Measurements from ENCODE around the gene TMEM14C.
"Not testable (repeated sequence)": the region's sequence is repeated elsewhere in the genome, so short reads cannot be mapped to it uniquely, and the experiment has no call there.

TMEM14C gene

DNA sequence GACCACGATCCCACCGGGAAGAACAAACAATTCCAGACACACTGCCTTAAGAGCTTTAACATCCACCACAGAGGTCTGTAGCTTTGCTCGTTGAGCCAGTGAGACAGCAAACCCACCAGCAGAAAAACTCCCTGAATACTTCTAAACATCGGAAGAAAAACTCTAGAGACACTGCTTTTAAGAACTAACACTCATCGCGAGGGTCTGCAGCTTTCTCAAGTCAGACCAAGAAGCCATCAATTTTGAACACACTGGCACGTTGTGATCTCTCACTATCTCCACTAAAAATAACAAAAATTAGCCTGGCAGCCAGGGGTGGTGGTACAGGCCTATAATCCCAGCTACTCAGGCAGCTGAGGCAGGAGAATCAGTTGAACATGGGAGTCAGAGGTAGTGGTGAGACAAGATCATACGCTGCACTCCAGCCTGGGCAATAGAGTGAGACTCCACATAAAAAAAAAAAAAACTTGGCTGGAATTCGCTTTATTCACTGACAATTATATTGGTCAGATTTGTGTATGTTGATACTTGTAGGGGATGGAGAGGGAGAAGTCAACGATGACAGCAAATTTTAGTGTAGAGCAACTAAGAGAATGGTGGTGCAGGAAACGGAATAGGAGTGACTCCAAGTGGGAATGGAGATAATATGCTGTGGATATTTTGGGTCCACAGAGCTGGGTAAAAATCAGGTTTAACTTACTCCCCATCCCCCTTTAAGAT is 860 bp upstream of the TMEM14C start:
- no peak for DNase-seq

DNA sequence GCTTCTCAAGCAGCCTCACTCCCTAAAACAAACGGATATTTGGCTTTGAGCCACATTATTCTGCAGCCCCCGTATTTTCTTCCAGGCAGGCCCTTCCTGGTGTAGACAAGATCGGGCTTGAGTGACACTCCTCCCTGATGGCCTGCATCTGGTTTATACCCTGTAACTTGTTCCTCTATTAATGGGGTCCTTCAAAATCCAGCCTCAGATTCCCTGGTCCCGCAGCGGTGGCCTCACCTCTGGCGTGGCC is 375 bp upstream of the TMEM14C start:
- DNase-seq: no peak

DNA sequence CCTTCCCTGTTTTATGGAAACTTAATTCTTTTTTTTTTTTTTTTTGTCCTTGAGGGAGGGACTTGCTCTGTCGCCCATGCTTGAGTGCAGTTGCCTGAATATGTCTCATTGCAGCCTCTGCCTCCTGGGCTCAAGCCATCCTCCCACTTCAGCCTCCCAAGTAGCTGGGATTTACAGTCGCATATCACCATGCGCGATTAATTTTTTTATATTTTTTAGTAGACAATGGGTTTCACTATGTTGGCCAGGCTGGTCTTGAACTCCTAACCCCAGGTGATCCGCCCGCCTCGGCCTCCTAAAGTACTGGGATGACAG is 654 bp downstream of the TMEM14C start:
- no peak for DNase-seq

DNA sequence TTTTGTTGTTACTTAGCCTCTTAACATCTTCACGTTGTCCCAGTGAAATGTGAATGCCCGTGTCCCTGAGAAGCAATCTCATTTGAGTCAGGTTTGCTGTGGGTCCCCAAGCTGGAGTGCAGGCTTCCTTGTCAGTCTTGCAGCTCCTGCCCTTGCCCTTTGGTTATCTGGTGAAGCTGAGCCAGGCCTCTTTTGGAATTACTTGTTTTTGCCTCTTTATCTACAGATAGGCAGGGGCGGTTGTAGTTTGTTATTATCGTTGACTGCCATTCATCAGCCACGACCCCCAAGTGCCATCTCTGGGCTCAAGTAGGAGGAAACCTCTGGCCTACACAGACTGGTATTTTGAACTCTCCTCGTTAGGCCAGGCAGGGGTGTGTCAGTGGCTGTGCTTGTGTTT is 2.2 kb downstream of the TMEM14C start:
- no peak for DNase-seq

DNA sequence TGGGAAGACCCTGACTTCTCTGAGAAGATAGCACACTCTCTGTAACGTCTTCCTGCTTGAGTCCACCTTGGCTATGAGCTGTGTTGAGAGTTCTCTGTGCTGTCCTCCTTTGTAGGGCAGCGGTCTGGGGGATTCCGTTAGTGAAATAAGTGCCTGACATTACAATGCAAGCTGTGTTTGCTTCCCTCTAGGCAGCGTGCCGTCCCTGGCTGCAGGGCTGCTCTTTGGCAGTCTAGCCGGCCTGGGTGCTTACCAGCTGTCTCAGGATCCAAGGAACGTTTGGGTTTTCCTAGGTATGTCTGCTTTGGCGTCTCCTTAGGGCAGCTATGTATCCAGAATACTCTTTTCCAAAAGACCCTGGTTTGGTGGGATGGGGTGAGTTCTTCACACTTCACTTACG is 2.8 kb downstream of the TMEM14C start:
- DNase-seq: no peak

DNA sequence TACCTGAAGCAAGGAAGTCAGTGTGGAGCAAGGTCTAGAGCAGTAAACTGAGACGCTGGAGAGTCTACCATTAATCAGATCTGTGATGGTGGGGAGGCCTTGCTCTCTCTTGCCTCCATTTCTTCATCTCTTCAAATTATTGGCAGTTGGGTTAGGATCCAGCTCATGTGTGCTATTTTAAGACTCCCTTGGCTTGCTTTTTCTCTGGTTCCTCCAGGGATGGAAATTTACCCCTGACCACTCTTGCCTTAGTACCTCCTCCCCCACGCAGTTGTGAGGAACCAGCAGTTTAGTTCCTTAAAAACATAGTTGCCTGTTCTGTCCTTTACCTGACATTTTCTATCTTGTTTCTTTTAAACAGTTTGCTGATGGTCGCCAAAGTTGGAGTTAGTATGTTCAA is 7.4 kb downstream of the TMEM14C start:
- no peak for DNase-seq

DNA sequence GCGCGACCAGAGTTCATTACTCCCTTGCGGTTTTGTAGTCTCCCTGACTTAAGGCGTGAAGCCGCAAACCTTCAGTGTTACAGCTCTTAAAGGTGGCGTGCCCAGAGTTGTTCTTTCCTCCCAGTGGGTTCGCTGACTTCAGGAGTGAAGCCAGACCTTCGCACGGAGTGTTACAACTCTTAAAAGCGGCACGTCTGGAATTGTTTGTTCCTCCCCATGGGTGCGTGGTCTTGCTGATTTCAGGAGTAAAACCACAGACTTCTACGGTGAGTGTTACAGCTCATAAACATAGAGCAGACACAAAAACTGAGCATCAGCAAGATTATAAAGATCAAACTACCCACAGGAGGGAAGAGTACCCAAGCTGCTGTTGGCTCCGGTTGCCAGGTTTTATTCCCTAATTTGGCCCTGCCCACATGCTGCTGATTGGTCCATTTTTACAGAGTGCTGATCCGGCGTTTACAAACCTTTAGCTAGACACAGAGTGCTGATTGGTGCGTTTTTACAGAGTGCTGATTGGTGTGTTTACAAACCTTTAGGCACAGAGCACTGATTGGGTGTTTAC is 10.4 kb downstream of the TMEM14C start:
- no peak for DNase-seq

DNA sequence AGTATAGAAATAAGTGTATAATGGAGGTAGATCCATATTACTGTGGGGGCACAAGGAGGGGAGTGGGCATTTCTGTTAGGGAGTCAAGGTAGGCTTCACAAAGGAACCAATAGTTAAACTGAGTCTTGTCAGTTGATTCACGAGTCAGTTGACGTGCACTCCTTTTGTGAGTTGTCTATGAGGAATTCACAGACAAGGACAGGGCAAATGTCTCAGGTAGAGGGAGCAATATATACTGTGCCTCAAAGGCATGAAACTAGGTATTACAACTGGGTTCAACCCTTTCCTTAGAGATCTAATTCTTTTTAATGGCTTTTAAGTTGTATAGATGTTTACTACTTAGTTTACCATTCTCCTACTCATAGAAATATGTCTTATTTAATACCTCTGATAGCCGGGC is 11.0 kb downstream of the TMEM14C start:
- DNase-seq: no peak

DNA sequence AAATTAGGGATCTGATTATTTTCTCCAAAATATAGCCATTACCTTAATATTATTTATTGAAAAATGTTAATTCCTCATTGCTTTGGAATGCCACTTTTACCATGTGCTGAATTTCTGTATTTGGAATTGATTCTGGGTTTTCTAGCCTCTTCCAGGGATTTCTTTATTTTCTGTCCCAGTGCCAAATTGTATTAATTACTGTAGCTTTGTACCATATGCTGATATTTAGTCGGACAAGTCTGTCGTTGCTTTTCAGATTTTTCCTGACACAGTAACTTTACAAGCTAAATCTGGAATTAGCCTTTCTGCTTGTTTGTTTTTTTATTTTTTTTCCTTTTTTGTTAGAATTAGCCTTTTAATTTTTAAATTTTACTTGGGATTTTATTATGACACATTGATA is 13.9 kb downstream of the TMEM14C start:
- DNase-seq: no peak

DNA sequence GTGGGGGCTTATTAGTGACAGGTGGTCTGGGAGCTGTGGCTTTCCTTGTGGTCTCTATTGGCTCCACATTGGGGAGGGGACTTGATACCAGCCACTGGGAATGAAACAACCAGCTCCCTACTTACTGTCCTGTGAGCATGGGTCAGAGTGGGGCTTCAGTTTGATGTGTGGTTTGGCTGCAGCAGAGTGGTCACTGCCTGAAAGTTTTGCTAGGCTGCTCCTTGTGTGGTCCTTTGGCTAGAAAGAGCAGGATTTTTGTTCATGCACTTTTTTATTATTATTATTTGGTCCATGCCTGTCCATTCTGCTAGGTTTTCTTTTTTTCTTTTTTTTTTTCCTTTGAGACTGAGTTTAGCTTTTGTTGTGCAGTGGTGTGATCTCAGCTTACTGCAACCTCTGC is 17.2 kb downstream of the TMEM14C start:
- DNase-seq: no peak

DNA sequence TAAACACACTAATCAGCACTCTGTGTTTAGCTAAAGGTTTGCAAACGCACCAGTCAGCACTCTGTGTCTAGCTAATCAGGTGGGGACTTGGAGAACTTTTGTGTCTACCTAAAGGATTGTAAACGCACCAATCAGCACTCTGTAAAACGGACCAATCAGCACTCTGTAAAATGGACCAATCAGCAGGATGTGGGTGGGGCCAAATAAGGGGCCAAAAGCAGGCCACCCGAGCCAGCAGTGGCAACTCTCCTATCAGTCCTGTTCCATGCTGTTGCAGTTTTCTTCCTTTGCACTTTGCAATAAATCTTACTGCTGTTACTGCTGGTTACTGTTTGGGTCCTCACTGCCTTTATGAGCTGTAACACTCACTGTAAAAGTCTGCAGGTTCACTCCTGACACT is 18.8 kb downstream of the TMEM14C start:
- DNase-seq: not testable (repeated sequence)

DNA sequence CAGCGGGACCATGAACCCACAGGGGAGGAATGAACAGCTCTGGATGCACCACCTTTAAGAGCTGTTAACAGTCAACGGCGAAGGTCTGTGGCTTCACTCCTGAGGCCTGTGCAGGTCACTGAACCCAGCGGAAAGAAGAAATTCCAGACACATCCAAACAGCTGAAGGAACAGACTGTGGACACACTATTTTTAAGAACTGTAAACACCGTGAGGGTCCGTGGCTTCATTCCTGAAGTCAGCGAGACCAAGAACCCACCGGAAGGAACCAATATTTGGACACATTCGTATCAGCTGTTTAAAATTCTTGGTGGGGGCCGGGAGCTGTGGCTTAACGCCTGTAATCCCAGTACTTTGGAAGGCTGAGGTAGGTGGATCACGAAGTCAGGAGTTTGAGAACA is 19.4 kb downstream of the TMEM14C start:
- no peak for DNase-seq

DNA sequence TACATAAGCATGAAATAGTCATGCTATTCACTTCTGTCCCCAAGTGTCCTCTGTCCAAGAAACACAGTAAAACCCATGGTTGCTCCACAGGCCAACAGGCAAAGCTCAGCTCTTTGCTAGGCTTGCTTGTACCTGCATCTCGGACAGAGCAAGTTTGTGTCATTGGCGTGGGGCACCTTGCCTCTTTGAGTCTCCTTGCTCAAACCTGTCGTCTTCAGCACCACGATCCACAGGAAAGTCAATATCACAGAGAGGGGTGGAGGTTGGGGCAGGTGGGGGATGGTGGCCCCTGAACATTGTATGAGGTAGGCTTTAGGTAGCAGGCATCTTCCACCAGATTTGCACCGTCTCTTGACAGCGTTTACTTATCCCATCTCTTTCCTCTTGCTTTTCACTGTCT is 20.6 kb downstream of the TMEM14C start:
- DNase-seq: no peak

DNA sequence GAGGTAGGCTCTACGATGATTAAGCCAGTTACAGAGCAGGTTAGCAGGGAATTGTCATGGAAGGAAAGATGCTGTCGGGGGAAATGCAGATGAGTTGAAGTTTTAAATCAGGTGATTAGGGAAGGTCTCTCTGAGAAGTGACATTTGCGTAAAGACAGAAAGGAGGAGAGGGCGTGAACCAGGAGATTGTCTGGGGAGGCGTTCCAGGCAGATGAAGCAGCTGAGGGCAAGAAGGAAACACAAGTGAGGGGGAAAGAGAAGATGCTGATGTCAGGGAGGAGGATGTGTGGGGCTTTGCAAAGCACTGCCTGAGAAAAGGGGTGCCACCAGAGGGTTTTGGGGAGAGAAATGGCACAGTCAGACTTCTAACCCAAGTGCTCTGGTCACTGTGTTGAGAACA is 22.2 kb downstream of the TMEM14C start:
- DNase-seq: no peak

DNA sequence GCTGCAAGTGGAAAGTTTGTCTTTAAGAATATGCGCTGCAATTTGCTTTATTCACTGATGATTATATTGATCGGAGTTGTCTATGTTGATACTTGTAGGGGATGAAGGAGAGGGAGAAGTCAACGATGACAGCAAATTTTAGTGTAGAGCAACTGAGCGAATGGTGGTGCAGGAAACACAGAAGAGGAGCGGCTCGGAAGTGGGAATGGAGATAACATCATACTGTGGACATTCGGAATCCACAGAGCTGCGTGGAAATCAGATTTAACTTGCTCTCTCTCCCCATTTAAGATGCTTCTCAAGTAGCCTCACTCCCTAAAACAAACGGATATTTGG is 24.0 kb downstream of the TMEM14C start:
- no peak for DNase-seq

DNA sequence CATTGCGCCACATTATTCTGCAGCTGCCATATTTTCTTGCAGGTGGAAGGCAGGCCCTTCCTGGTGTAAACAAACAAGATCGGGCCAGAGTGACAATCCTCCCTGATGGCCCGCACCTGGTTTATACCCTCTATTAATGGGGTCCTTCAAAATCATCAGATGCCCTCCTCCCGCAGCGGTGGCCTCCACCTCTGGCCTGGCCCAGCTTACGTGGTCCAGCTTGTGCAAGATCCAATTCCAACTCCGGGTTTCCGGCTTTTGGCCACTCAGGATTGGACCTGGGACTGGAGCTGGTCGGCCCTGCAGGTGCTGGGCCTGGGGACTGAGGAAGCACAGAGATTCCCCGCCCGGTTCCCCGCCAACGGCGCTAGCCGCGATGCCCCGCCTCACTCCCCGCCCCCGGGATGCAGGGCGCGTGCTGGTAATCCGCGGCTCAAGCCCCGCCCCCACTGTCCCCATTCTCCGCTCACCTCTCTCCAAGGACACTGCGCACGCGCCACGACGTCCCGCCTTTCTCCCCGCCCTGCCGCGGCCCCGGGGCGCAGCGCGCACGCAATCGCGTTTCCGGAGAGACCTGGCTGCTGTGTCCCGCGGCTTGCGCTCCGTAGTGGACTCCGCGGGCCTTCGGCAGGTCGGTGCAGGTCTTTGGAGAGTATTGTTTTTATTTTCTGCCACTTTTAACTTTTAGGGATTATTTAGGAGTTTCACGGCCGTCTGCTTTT is 24.5 kb downstream of the TMEM14C start, which contains the start of gene TMEM14B:
TSS of gene TMEM14B (plus strand) at position 555 of the 722 bp plus-strand sequence. CDS start 1,441 bp downstream, outside the sequence.
- DNase-seq: peak; percentile 90

DNA sequence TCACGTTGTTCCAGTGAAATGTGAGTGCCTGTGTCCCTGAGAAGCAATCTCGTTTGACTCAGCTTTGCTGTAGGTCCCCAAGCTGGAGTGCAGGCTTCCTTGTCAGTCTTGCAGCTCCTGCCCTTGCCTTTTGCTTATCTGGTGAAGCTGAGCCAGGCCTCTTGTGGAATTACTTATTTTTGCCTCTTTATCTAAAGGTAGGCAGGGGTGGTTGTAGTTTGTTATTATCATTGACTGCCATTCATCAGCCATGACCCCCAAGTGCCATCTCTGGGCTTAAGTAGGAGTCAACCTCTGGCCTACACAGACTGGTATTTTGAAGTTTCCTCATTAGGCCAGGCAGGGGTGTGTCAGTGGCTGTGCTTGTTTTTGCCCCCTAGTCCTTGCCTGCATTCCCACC is 26.9 kb downstream of the TMEM14C start:
- DNase-seq: no peak

DNA sequence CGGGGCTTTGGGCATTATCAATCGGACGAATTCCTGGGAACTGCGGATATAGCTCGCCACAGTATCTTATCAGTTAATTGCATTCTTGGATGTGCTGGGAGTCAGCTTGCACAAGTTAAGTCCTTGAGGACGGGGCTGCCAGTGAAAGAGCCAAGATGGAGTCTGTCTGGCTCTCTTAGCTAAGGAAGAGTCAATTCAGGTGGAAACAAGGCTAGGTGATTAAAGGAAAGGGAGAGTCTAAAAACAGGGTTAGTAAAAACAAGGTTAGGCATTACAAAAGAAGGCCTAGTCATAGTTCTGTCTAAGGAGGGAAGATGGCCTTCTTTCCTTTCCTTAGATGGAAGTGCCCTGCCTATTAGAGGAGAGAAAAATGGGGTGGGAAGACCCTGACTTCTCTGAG is 27.7 kb downstream of the TMEM14C start:
- not testable (repeated sequence) for DNase-seq

DNA sequence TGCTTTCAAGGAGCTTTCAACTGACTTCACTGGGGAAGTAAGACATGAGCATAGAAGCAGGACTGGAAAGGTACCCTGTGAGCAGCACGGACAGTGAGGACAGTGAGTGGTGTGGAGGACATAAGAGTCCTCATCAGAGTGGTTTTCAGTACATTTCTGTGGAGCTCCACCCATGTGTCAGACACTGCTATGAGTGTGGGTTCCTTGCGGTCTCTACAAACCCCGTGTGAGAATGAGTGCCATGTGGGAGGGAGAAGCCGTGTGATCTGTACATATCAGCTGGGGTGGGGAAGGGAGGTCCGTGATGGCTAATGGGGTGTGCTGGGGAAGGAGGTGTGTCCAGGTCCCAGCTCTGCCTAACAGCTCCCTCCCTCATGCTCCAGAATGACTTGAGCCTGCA is 28.9 kb downstream of the TMEM14C start:
- DNase-seq: not testable (repeated sequence)

DNA sequence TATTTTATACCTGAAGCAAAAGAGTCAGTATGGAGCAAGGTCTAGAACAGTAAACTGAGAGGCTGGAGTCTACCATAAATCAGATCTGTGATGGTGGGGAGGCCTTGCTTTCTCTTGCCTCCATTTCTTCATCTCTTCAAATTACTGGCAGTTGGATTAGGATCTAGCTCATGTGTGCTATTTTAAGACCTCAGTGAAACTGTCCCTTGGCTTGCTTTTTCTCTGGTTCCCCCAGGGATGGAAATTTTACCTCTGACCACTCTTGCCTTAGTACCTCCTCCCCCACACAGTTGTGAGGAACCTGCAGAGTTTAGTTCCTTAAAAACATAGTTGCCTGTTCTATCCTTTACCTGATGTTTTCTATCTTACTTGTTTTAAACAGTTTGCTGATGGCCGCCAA is 33.2 kb downstream of the TMEM14C start:
- DNase-seq: no peak

DNA sequence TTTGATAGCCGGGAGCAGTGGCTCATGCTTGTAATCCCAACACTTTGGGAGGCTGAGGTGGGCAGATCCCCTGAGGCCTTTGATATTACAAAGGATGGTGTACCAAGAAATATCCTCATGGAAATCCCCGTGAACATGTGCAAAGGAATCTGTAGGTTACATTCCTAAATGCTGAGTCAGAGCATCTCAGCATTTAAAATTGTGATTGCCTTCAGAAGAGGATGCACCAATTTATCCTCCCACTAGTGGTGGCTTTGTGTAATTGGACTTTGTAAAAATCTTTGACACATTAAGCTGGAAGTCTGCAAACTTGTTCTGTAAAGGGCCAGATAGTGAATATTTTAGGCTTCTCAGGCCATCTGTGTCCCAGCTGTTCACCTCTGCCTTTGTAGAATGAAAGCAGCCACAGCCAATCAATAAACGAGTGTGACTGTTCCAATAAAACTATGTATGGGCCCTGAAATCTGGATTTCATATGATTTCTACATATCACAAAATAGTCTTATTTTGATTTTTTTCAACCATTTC is 36.5 kb downstream of the TMEM14C start:
- no peak for DNase-seq

DNA sequence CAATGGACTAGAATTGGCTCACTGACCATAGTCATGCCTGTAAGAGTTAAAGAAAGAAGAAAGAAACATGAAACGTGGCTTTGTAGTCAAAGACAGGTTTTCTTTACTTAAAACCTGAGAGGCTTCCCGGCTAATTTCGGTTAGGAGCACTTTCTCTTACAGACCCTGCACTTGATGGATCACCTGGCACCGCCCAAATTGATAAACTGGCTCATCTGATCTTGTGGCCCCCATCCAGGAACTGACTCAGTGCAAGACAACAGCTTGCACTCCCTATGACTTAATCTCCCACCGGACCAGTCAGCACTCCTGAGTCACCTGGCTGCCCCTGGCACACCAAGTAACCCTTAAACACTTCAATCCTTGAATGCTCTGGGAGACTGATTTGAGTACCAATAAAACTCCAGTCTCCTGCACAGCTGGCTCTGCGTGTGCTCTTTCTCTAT is 37.0 kb downstream of the TMEM14C start:
- no peak for DNase-seq

DNA sequence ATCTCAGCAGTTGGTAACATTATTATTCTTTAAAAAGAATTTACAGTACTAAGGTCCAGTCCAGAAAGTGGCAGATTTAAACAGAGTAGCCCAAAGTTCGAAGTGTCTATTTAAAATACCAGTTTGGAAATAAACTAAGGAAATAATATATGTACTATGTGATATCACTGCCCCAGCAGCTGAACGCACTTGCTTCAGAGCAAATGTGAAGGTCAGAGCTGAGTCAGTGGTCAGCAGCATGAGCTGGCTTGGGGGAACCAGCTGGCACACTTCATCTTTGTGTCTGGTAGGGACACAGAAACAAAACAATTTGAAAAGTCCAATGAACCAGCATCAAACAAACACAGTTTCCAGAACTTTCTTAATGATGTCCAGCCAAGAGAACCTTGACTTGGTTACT is 40.1 kb downstream of the TMEM14C start:
- DNase-seq: no peak

DNA sequence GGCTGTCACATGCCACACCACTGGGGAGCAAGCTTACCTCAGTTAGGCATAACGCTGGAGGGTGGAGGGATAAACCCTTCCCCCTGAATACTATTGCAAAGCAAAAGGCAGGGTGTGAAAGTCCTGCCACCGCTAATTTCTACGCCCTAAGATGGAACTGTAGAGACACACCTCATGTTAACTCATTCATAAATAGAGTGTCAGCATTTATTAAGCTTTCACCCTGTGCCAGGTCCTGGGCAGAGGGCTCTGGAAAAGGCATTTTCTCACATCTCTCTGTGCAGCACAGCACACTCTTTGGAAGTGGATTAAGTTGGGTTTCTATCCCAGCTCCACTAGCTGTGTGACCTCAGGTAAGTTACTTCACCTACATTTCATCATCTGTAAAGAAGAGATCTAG is 46.5 kb downstream of the TMEM14C start:
- DNase-seq: no peak

Measured in NCI-H1417 treated with DMSO at 0.1 percent for 48 hours (cell line).